ENCODE data around the gene RAPGEF5.

GRCh38 chr7:22120391-22121053 is 236.4 kb downstream of the RAPGEF5 start:
- TF ChIP-seq POLR2A (IDR thresholded peaks at IDR 0.05): no peak
- TF ChIP-seq, protein P1, sequence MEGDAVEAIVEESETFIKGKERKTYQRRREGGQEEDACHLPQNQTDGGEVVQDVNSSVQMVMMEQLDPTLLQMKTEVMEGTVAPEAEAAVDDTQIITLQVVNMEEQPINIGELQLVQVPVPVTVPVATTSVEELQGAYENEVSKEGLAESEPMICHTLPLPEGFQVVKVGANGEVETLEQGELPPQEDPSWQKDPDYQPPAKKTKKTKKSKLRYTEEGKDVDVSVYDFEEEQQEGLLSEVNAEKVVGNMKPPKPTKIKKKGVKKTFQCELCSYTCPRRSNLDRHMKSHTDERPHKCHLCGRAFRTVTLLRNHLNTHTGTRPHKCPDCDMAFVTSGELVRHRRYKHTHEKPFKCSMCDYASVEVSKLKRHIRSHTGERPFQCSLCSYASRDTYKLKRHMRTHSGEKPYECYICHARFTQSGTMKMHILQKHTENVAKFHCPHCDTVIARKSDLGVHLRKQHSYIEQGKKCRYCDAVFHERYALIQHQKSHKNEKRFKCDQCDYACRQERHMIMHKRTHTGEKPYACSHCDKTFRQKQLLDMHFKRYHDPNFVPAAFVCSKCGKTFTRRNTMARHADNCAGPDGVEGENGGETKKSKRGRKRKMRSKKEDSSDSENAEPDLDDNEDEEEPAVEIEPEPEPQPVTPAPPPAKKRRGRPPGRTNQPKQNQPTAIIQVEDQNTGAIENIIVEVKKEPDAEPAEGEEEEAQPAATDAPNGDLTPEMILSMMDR (IDR thresholded peaks at IDR 0.05): no peak
